ENCODE measurements around the gene SLC26A6. TPM values are rescaled to one million over a fixed set of nuclear protein-coding genes. Genes with fewer than 3 reads are reported as not detected.

SLC26A6 gene
- polyA plus RNA-seq, 3 donors: 26.8 to 33.9 (median 29.0) TPM

- DNase-seq (ENCODE audit: extremely low read depth in 1 of 11, low read depth in 9 of 11, low spot score in 4 of 11): no peak
These were observed 41.9 kb downstream of the SLC26A6 start for GRCh38 chr3:48593337-48593736.

GRCh38 chr3:48592519-48593087 is 42.7 kb downstream of the SLC26A6 start:
- DNase-seq (ENCODE audit: extremely low read depth in 1 of 11, low read depth in 9 of 11, low spot score in 4 of 11): no peak

- no peak for DNase-seq (ENCODE audit: extremely low read depth in 1 of 11, low read depth in 9 of 11, low spot score in 4 of 11)
These were observed 43.3 kb downstream of the SLC26A6 start for GRCh38 chr3:48591886-48592518.

DNA sequence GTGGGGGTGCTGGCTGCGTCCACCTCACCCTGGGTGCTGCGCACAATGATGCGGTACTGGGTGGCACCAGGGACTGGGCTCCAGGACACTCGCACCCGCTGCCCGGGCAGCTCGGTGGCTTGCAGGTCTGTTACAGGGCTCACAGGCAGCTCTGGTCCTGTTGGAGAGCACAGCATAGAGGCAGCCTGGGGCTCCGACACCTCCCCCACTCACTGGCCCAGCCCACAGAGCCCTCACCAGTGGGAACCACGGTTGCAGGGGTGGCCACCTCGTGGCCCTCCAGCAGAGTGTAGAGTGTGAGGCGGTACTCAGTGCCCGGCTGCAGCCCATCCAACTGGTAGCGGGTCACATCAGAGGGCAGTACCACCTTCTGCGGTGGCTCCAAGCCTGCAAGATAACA is 43.8 kb downstream of the SLC26A6 start:
- no peak for DNase-seq (ENCODE audit: extremely low read depth in 1 of 11, low read depth in 9 of 11, low spot score in 4 of 11)

DNA sequence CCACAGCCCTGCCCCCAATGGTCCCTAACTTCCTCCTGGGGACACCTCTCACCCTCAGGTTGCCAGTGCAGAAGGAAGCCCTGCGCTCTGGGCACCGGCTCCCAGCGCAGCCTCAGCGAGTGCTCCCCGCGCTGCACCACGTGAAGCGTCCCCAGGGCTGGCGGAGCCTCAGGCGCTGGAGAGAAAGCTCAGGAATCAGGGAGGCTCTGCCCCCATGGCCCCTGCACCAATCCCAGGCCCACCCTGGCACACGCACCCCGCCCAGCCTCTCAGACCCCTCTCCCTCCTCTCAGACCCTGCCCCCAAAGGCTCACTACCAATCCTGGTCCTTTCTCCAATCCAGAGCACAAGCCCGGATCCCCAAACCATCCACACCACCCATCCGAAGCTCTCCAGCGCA is 47.0 kb downstream of the SLC26A6 start:
- no peak for DNase-seq (ENCODE audit: extremely low read depth in 1 of 11, low read depth in 9 of 11, low spot score in 4 of 11)

DNA sequence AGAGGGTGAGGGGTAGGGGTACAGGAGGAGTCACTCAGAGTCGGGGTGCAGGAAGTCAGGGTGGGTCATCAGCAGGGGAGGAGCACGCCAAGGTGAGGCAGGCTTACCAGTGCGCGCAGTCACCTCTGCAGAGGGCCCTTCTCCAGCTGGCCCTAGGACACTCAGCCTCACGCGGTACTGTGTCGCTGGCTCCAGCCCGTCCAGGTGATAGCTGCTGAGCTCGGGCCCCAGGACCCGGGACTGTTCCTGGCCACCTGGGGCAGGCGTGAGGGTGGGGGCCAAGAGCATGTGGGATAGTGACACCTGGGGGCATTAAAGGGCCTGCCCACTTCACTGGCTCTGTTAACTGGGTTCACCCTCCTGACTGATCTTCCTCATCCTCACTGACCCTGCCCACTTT is 47.6 kb downstream of the SLC26A6 start:
- no peak for DNase-seq (ENCODE audit: extremely low read depth in 1 of 11, low read depth in 9 of 11, low spot score in 4 of 11)

GRCh38 chr3:48585411-48585810 is 49.9 kb downstream of the SLC26A6 start:
- no peak for DNase-seq (ENCODE audit: extremely low read depth in 1 of 11, low read depth in 9 of 11, low spot score in 4 of 11)

GRCh38 chr3:48584836-48585235 is 50.4 kb downstream of the SLC26A6 start:
- DNase-seq (ENCODE audit: extremely low read depth in 1 of 11, low read depth in 9 of 11, low spot score in 4 of 11): no peak

GRCh38 chr3:48581621-48582481 is 53.4 kb downstream of the SLC26A6 start:
- no peak for DNase-seq (ENCODE audit: extremely low read depth in 1 of 11, low read depth in 9 of 11, low spot score in 4 of 11)

- no peak for DNase-seq (ENCODE audit: extremely low read depth in 1 of 11, low read depth in 9 of 11, low spot score in 4 of 11)
These were observed 58.6 kb downstream of the SLC26A6 start for GRCh38 chr3:48576647-48577046.

Other genes with a start within 250 kb of the SLC26A6 start
- gene PLXNB1, start 205.4 kb downstream of the SLC26A6 start, polyA plus RNA-seq (ENCODE audit: insufficient read length in 3 of 3): 100 to 1,000 TPM; 190 to 238 (median 200) TPM
- 10 to 100 TPM; 25.5 to 28.8 (median 26.2) TPM for gene CCDC51, start 195.3 kb downstream of the SLC26A6 start, polyA plus RNA-seq (ENCODE audit: insufficient read length in 3 of 3)
- 100 to 1,000 TPM; 264 to 326 (median 318) TPM for gene TMA7, start 195.2 kb downstream of the SLC26A6 start, polyA plus RNA-seq (ENCODE audit: insufficient read length in 3 of 3)
- gene ATRIP, start 188.7 kb downstream of the SLC26A6 start, polyA plus RNA-seq (ENCODE audit: insufficient read length in 3 of 3): 10 to 100 TPM; 12.7 to 14.9 (median 13.1) TPM
- 100 to 1,000 TPM in 2 of 3 donors, 10 to 100 TPM in 1; 93.2 to 120 (median 101) TPM for gene SHISA5, start 131.3 kb downstream of the SLC26A6 start, polyA plus RNA-seq (ENCODE audit: insufficient read length in 3 of 3)
- gene PFKFB4, start 78.7 kb downstream of the SLC26A6 start, polyA plus RNA-seq (ENCODE audit: insufficient read length in 3 of 3): 10 to 100 TPM in 1 of 3 donors, 1 to 10 TPM in 2; 4.0 to 12.8 (median 5.2) TPM
- under 1 TPM; 0.26 to 0.41 (median 0.30) TPM for gene UCN2, start 71.7 kb downstream of the SLC26A6 start, polyA plus RNA-seq (ENCODE audit: insufficient read length in 3 of 3)
- 10 to 100 TPM; 15.5 to 31.0 (median 30.0) TPM for gene COL7A1, start 40.1 kb downstream of the SLC26A6 start, polyA plus RNA-seq (ENCODE audit: insufficient read length in 3 of 3)
- gene UQCRC1, start 25.8 kb downstream of the SLC26A6 start, polyA plus RNA-seq (ENCODE audit: insufficient read length in 3 of 3): 100 to 1,000 TPM; 268 to 311 (median 285) TPM
- gene TMEM89, start 13.7 kb downstream of the SLC26A6 start, polyA plus RNA-seq (ENCODE audit: insufficient read length in 3 of 3): under 1 TPM in 1 of 3 donors, not detected in 2; 0.30 TPM
- 1 to 10 TPM; 1.2 to 1.3 (median 1.2) TPM for gene CELSR3, start 27.4 kb upstream of the SLC26A6 start, polyA plus RNA-seq (ENCODE audit: insufficient read length in 3 of 3)
- gene NCKIPSD, start 50.5 kb upstream of the SLC26A6 start, polyA plus RNA-seq (ENCODE audit: insufficient read length in 3 of 3): 10 to 100 TPM; 15.1 to 23.4 (median 20.0) TPM
- gene IP6K2, start 81.8 kb upstream of the SLC26A6 start, polyA plus RNA-seq (ENCODE audit: insufficient read length in 3 of 3): 100 to 1,000 TPM; 201 to 262 (median 238) TPM
- 10 to 100 TPM; 40.0 to 49.8 (median 47.0) TPM for gene PRKAR2A, start 212.4 kb upstream of the SLC26A6 start, polyA plus RNA-seq (ENCODE audit: insufficient read length in 3 of 3)

All from renal cortex interstitium (tissue), 11 donors.